ENCODE measurements around the gene PXMP4.

GRCh38 chr20:33725607-33726264 lies 5.6 kb upstream of the PXMP4 start:
- TF ChIP-seq, protein P1, sequence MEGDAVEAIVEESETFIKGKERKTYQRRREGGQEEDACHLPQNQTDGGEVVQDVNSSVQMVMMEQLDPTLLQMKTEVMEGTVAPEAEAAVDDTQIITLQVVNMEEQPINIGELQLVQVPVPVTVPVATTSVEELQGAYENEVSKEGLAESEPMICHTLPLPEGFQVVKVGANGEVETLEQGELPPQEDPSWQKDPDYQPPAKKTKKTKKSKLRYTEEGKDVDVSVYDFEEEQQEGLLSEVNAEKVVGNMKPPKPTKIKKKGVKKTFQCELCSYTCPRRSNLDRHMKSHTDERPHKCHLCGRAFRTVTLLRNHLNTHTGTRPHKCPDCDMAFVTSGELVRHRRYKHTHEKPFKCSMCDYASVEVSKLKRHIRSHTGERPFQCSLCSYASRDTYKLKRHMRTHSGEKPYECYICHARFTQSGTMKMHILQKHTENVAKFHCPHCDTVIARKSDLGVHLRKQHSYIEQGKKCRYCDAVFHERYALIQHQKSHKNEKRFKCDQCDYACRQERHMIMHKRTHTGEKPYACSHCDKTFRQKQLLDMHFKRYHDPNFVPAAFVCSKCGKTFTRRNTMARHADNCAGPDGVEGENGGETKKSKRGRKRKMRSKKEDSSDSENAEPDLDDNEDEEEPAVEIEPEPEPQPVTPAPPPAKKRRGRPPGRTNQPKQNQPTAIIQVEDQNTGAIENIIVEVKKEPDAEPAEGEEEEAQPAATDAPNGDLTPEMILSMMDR (IDR thresholded peaks at IDR 0.05 in 2 of 3, conservative IDR thresholded peaks at IDR 0.05 in 1 of 3; ENCODE audit: insufficient read depth in 2 of 3, low read depth in 1 of 3, low read length in 3 of 3) = no peak
- TF ChIP-seq ELF1 (tag; IDR thresholded peaks at IDR 0.05) (no peak), CUX1 (CRISPR knock-in tag; IDR thresholded peaks at IDR 0.05) (no peak)
